Suprapubic skin (tissue), 3 donors: ENCODE data around the gene EYS.

Experiments used
- CTCF ChIP-seq, 2 donors: fragments of 200-600 bp in 1 of 2; fragments of 450-650 bp in 1 of 2; sonication (generic) in 1 of 2; IDR thresholded peaks; one replicate each; pipeline ENCODE4 v1.5.1; 2016 to 2019; ENCODE audit warnings: antibody characterized with exemption in 2 of 2, mild to moderate bottlenecking in 1 of 2, moderate library complexity in 1 of 2
- EP300 ChIP-seq: sonication (generic); formaldehyde crosslinking; IDR thresholded peaks from one replicate; pipeline ENCODE4 v1.6.1; 2017; ENCODE audit warnings: antibody characterized with exemption
- POLR2A ChIP-seq, 2 donors: fragments of 450-650 bp; IDR thresholded peaks; one replicate each; pipeline ENCODE4 v1.6.1; 2017; ENCODE audit warnings: antibody characterized with exemption in 2 of 2, mild to moderate bottlenecking in 2 of 2, moderate library complexity in 2 of 2

GRCh38 chr6:65072500-65072899 lies 634.5 kb downstream of the EYS start:
- no peak for TF ChIP-seq CTCF (IDR thresholded peaks at IDR 0.05)
- no peak for TF ChIP-seq POLR2A (IDR thresholded peaks at IDR 0.05)
- no peak for TF ChIP-seq EP300
